HL-60 (cell line): ENCODE data around the gene SP5.
"Not testable (repeated sequence)": the region's sequence is repeated elsewhere in the genome, so short reads cannot be mapped to it uniquely, and the experiment has no call there.

Experiments used
- DNase-seq, 2 experiments: peaks; one replicate each; pipeline ENCODE4 v3.0.0-alpha.2; 2010 to 2020; ENCODE audit warnings: low read depth in 1 of 2, low spot score in 1 of 2
- H3K27ac ChIP-seq: fragments of 250-450 bp; sonication (Bioruptor Pico); replicated peaks from 2 replicates; pipeline ENCODE4 v1.5.1; 2020; ENCODE audit warnings: mild to moderate bottlenecking, moderate library complexity
- H3K27me3 ChIP-seq: fragments of 250-450 bp; sonication (Bioruptor Pico); 2 replicates; pipeline ENCODE4 v1.5.1; 2021; ENCODE audit warnings: mild to moderate bottlenecking, moderate library complexity; ENCODE audit not compliant: insufficient read depth, poor library complexity, severe bottlenecking
- H3K4me3 ChIP-seq: replicated peaks from 2 replicates; pipeline ENCODE4 v1.5.1; 2011; ENCODE audit warnings: mild to moderate bottlenecking, control low read depth, low read length; ENCODE audit not compliant: insufficient read depth
- GABPA ChIP-seq: IDR thresholded peaks from 2 replicates; pipeline ENCODE4 v1.6.1; 2012; ENCODE audit warnings: low read depth
- POLR2AphosphoS5 ChIP-seq: IDR thresholded peaks from 2 replicates; pipeline ENCODE4 v1.6.1; 2012; ENCODE audit warnings: low read depth
- SPI1 ChIP-seq: IDR thresholded peaks from 2 replicates; pipeline ENCODE4 v1.6.1; 2012; ENCODE audit warnings: low read depth, mild to moderate bottlenecking, borderline replicate concordance
- TF ChIP-seq, protein P1 (sequence below): IDR thresholded peaks from one replicate; pipeline ENCODE4 v1.5.1; 2011; ENCODE audit warnings: low read length, control low read depth, inconsistent platforms; ENCODE audit not compliant: insufficient read depth
- TF ChIP-seq, protein P2 (sequence below): IDR thresholded peaks from 2 replicates; pipeline ENCODE4 v1.6.1; 2012; ENCODE audit warnings: low read depth; ENCODE audit not compliant: insufficient replicate concordance

Gene SP5

DNA sequence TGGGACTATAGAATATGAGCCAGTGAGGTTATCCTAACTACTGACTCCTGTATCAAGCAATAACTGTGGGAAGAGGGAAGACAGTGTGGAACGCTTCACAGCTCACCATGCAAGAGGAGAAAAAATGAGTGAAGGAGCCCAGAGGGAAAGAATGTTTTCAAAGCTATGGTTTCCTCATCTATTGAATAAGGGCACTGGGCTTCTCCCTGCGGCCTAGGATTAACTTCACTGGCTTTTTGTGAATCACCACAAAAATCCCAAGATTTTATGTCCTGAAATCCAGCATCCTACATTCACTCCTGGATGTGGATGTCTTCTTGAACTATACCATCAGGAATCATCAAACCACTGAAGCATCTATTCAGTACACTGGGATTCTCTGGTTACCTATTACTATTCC, 44.5 kb upstream of the SP5 start:
- no peak for DNase-seq

DNA sequence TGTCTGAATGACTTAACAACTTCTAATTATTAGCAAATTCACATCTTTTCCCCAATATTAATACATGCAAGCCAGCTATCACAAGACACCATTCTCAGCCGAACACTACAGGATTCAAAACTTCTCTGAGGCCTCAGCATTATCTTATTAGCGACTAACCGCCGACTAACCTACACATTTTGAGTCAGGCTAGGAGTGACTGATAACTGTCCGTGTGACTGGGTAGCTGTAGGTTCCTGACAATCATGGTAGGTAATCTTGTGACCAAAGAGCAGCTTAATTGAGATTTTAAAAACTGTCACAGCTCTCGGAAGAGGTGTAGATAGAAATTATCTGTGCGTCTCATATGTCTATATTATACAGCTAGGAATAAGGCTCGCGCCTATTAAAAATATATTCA, 44.1 kb upstream of the SP5 start:
- Histone ChIP-seq H3K27ac (no peak overlapping the region), H3K4me3 (no peak overlapping the region), H3K27me3 (peaks cover 2% of the 10 kb centered on the region)
- no peak for DNase-seq
- TF ChIP-seq, protein P1, sequence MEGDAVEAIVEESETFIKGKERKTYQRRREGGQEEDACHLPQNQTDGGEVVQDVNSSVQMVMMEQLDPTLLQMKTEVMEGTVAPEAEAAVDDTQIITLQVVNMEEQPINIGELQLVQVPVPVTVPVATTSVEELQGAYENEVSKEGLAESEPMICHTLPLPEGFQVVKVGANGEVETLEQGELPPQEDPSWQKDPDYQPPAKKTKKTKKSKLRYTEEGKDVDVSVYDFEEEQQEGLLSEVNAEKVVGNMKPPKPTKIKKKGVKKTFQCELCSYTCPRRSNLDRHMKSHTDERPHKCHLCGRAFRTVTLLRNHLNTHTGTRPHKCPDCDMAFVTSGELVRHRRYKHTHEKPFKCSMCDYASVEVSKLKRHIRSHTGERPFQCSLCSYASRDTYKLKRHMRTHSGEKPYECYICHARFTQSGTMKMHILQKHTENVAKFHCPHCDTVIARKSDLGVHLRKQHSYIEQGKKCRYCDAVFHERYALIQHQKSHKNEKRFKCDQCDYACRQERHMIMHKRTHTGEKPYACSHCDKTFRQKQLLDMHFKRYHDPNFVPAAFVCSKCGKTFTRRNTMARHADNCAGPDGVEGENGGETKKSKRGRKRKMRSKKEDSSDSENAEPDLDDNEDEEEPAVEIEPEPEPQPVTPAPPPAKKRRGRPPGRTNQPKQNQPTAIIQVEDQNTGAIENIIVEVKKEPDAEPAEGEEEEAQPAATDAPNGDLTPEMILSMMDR, result no peak

More for the DNA sequence above, 44.5 kb upstream of the SP5 start:
- TF ChIP-seq, protein P2, sequence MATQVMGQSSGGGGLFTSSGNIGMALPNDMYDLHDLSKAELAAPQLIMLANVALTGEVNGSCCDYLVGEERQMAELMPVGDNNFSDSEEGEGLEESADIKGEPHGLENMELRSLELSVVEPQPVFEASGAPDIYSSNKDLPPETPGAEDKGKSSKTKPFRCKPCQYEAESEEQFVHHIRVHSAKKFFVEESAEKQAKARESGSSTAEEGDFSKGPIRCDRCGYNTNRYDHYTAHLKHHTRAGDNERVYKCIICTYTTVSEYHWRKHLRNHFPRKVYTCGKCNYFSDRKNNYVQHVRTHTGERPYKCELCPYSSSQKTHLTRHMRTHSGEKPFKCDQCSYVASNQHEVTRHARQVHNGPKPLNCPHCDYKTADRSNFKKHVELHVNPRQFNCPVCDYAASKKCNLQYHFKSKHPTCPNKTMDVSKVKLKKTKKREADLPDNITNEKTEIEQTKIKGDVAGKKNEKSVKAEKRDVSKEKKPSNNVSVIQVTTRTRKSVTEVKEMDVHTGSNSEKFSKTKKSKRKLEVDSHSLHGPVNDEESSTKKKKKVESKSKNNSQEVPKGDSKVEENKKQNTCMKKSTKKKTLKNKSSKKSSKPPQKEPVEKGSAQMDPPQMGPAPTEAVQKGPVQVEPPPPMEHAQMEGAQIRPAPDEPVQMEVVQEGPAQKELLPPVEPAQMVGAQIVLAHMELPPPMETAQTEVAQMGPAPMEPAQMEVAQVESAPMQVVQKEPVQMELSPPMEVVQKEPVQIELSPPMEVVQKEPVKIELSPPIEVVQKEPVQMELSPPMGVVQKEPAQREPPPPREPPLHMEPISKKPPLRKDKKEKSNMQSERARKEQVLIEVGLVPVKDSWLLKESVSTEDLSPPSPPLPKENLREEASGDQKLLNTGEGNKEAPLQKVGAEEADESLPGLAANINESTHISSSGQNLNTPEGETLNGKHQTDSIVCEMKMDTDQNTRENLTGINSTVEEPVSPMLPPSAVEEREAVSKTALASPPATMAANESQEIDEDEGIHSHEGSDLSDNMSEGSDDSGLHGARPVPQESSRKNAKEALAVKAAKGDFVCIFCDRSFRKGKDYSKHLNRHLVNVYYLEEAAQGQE, result no peak
- TF ChIP-seq SPI1 (no peak), POLR2AphosphoS5 (no peak), GABPA (no peak)
- TF ChIP-seq, protein P1, result no peak
- H3K27ac ChIP-seq, result no peak overlapping the region
- peaks cover 2% of the 10 kb centered on the region for H3K27me3 ChIP-seq
- H3K4me3 ChIP-seq, result no peak overlapping the region

DNA sequence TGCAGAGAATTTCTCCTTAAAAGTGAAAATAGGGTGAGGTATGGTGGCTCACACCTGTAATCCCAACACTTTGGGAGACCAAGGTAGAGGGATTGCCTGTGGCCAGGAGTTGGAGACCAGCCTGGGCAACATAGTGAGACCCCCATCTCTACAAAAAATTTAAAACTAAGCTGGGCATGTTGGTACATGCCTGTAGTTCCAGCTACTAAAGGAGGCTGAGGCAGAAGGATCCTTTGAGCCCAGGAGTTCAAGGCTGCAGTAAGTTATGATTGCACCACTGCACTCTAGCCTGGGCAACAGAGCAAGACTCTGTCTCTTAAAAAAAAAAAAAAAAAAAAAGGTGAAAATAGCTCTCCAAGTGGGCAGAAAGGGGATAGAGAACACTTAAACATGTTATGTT, 40.9 kb upstream of the SP5 start:
- not testable (repeated sequence) for DNase-seq, H3K4me3 ChIP-seq, H3K27me3 ChIP-seq, H3K27ac ChIP-seq

DNA sequence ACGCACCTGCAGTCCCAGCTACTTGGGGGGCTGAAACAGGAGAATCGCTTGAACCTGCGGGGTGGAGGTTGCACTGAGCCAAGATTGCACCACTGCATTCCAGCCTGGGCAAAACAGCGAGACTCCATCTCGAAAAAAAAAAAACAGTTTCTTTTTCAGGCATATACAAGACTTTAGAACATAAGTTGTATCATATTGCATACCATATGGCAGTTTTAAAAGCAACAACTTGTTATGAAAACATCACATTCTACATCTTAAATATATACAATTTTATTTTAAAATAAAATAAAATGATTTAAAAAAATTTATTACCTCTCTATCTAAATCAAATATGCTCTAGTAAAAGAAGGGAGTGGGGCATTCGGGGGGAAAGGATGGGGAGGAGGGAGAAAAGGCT, 39.4 kb upstream of the SP5 start:
- no peak for DNase-seq
- TF ChIP-seq, protein P1, result no peak
- TF ChIP-seq GABPA (no peak), SPI1 (no peak), POLR2AphosphoS5 (no peak)
- TF ChIP-seq, protein P2, result no peak
- H3K27me3 ChIP-seq, result peaks cover 2% of the 10 kb centered on the region
- no peak overlapping the region for H3K27ac ChIP-seq
- H3K4me3 ChIP-seq, result no peak overlapping the region
